B cell (primary cell): Measurements from ENCODE around the gene MRPL14.

ENCODE experiments used
- EZH2 ChIP-seq: IDR thresholded peaks from 2 replicates; pipeline ENCODE4 v1.6.1; 2012; ENCODE audit warnings: borderline replicate concordance, low read depth, mild to moderate bottlenecking, moderate library complexity, low read length; ENCODE audit not compliant: insufficient read depth, poor library complexity, severe bottlenecking
- TF ChIP-seq, protein P1 (sequence below): fragments of 200-600 bp; IDR thresholded peaks from one replicate; pipeline ENCODE4 v1.8.0; 2022; ENCODE audit warnings: antibody characterized with exemption, mild to moderate bottlenecking

DNA sequence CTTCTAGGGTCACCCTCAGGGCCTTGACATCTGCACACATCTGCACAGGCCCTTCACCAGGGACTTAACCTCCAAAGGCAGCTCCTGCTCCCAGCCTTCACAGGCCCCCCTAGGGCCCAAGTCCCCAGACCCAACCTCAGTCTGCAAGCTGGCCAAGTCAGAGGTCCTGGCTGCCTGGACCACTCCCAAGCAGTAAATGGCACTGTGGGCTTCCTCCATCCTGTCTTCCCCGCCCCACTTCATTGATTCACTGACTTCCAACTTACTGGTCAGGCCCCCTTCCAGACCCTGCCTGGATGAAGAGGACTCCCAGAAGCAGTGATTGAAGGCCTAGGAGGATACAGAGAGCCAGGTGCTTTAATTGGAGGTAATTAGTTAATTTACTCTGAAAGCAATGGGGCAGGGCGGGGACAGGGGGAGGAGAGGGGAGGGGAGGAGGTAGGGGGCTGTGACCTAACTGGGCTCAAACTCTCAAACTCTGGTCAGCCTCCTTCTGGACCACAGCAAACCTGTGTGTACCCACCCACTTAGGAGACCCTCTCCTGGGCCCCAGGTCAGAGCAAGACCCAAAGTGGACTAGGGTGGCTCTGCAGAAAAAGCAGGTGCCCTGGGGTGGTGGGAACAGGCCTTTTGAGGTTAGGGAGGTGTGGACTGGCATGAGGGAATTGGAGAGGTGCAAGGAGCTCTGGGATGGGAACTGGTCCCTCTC lies 51.5 kb downstream of the MRPL14 start:
- TF ChIP-seq, protein P1, sequence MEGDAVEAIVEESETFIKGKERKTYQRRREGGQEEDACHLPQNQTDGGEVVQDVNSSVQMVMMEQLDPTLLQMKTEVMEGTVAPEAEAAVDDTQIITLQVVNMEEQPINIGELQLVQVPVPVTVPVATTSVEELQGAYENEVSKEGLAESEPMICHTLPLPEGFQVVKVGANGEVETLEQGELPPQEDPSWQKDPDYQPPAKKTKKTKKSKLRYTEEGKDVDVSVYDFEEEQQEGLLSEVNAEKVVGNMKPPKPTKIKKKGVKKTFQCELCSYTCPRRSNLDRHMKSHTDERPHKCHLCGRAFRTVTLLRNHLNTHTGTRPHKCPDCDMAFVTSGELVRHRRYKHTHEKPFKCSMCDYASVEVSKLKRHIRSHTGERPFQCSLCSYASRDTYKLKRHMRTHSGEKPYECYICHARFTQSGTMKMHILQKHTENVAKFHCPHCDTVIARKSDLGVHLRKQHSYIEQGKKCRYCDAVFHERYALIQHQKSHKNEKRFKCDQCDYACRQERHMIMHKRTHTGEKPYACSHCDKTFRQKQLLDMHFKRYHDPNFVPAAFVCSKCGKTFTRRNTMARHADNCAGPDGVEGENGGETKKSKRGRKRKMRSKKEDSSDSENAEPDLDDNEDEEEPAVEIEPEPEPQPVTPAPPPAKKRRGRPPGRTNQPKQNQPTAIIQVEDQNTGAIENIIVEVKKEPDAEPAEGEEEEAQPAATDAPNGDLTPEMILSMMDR, result no peak
- no peak for TF ChIP-seq EZH2
